WTC11 (cell line): ENCODE results near the gene NPDC1.

Experiments used
- ATF1 ChIP-seq: sonication (generic); formaldehyde crosslinking; IDR thresholded peaks from 2 replicates; pipeline ENCODE4 v1.8.1; 2023; ENCODE audit warnings: mild to moderate bottlenecking, moderate library complexity, missing genetic modification reagents
- CTCF ChIP-seq: fragments of 200-600 bp; IDR thresholded peaks from 2 replicates; pipeline ENCODE4 v1.8.0; 2022; ENCODE audit warnings: antibody characterized with exemption
- NR1H2 ChIP-seq: sonication (generic); formaldehyde crosslinking; IDR thresholded peaks from 2 replicates; pipeline ENCODE4 v1.9.0; 2021; ENCODE audit warnings: mild to moderate bottlenecking, moderate library complexity, missing genetic modification reagents
- TP53 ChIP-seq: sonication (generic); formaldehyde crosslinking; IDR thresholded peaks from 2 replicates; pipeline ENCODE4 v1.8.1; 2023; ENCODE audit warnings: mild to moderate bottlenecking, missing genetic modification reagents
- ZNF121 ChIP-seq: sonication (generic); formaldehyde crosslinking; IDR thresholded peaks from 2 replicates; pipeline ENCODE4 v1.8.0; 2023; ENCODE audit warnings: missing genetic modification reagents
- TF ChIP-seq, protein P1 (sequence below): sonication (generic); formaldehyde crosslinking; IDR thresholded peaks from 2 replicates; pipeline ENCODE4 v1.8.1; 2023; ENCODE audit warnings: mild to moderate bottlenecking, missing genetic modification reagents, borderline replicate concordance
- TF ChIP-seq, protein P2 (sequence below): sonication (generic); formaldehyde crosslinking; IDR thresholded peaks from 2 replicates; pipeline ENCODE4 v1.8.0; 2023; ENCODE audit warnings: mild to moderate bottlenecking, missing genetic modification reagents
- TF ChIP-seq, protein P3 (sequence below): sonication (generic); formaldehyde crosslinking; IDR thresholded peaks from 2 replicates; pipeline ENCODE4 v1.8.1; 2023; ENCODE audit warnings: mild to moderate bottlenecking, missing genetic modification reagents, moderate library complexity
- TF ChIP-seq, protein P4 (sequence below): sonication (generic); formaldehyde crosslinking; IDR thresholded peaks from 2 replicates; pipeline ENCODE4 v1.8.1; 2022; ENCODE audit warnings: low read depth, missing genetic modification reagents, borderline replicate concordance

DNA sequence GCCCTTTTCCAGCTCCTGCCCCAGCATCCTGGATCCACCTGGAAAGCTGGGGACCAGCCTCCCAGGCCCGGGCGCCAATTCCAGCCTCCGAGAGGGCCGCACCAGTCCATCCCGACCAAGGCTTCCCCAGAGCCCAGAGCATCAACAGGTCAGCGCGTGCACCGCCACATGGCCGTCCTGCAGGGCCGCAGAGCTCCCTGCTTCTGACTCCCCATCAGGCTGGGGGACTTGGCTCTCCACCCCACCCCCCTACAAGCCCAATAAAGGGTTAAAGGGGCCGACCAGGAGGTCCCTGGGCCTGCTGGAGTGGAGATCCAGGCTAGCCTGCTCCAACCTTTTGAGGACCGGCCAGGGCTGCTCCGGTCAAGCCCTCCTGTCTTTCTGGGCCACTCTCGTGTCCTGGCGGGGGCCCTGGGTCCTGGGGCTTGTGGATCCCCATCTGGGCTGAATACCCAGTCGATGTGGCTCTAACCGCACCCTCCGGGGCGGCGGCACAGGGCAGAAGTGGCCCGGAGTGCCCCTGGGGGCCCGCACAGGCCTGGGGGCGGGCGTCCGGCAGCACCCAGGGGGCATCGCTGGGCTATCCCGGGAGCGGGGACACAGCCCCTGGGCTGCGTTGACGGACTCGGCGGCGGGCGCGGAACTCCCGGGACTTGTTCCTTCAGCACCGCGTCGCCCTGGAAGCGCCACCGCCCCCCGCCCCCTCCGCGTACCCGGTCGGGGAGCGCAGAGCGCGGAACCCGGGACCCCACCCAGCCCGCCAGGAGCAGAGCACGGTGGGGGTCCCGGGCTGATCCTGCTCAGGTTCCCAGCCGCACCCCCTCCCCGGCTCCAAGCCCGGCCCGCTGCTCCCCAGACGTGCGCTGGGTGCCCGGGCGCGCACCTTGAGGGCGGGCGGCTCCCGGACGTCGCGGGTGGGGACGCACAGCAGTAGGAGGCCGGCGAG lies 7.3 kb upstream of the NPDC1 start:
- TF ChIP-seq ATF1 (CRISPR knock-in tag): no peak
- TF ChIP-seq CTCF: no peak
- TF ChIP-seq, protein P1, sequence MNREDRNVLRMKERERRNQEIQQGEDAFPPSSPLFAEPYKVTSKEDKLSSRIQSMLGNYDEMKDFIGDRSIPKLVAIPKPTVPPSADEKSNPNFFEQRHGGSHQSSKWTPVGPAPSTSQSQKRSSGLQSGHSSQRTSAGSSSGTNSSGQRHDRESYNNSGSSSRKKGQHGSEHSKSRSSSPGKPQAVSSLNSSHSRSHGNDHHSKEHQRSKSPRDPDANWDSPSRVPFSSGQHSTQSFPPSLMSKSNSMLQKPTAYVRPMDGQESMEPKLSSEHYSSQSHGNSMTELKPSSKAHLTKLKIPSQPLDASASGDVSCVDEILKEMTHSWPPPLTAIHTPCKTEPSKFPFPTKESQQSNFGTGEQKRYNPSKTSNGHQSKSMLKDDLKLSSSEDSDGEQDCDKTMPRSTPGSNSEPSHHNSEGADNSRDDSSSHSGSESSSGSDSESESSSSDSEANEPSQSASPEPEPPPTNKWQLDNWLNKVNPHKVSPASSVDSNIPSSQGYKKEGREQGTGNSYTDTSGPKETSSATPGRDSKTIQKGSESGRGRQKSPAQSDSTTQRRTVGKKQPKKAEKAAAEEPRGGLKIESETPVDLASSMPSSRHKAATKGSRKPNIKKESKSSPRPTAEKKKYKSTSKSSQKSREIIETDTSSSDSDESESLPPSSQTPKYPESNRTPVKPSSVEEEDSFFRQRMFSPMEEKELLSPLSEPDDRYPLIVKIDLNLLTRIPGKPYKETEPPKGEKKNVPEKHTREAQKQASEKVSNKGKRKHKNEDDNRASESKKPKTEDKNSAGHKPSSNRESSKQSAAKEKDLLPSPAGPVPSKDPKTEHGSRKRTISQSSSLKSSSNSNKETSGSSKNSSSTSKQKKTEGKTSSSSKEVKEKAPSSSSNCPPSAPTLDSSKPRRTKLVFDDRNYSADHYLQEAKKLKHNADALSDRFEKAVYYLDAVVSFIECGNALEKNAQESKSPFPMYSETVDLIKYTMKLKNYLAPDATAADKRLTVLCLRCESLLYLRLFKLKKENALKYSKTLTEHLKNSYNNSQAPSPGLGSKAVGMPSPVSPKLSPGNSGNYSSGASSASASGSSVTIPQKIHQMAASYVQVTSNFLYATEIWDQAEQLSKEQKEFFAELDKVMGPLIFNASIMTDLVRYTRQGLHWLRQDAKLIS (CRISPR knock-in tag): no peak
- TF ChIP-seq, protein P2, sequence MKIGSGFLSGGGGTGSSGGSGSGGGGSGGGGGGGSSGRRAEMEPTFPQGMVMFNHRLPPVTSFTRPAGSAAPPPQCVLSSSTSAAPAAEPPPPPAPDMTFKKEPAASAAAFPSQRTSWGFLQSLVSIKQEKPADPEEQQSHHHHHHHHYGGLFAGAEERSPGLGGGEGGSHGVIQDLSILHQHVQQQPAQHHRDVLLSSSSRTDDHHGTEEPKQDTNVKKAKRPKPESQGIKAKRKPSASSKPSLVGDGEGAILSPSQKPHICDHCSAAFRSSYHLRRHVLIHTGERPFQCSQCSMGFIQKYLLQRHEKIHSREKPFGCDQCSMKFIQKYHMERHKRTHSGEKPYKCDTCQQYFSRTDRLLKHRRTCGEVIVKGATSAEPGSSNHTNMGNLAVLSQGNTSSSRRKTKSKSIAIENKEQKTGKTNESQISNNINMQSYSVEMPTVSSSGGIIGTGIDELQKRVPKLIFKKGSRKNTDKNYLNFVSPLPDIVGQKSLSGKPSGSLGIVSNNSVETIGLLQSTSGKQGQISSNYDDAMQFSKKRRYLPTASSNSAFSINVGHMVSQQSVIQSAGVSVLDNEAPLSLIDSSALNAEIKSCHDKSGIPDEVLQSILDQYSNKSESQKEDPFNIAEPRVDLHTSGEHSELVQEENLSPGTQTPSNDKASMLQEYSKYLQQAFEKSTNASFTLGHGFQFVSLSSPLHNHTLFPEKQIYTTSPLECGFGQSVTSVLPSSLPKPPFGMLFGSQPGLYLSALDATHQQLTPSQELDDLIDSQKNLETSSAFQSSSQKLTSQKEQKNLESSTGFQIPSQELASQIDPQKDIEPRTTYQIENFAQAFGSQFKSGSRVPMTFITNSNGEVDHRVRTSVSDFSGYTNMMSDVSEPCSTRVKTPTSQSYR (CRISPR knock-in tag): no peak
- TF ChIP-seq TP53: no peak
- TF ChIP-seq ZNF121 (CRISPR knock-in tag): no peak
- no peak for TF ChIP-seq NR1H2 (CRISPR knock-in tag)
- TF ChIP-seq, protein P3, sequence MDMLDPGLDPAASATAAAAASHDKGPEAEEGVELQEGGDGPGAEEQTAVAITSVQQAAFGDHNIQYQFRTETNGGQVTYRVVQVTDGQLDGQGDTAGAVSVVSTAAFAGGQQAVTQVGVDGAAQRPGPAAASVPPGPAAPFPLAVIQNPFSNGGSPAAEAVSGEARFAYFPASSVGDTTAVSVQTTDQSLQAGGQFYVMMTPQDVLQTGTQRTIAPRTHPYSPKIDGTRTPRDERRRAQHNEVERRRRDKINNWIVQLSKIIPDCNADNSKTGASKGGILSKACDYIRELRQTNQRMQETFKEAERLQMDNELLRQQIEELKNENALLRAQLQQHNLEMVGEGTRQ (CRISPR knock-in tag): no peak
- TF ChIP-seq, protein P4, sequence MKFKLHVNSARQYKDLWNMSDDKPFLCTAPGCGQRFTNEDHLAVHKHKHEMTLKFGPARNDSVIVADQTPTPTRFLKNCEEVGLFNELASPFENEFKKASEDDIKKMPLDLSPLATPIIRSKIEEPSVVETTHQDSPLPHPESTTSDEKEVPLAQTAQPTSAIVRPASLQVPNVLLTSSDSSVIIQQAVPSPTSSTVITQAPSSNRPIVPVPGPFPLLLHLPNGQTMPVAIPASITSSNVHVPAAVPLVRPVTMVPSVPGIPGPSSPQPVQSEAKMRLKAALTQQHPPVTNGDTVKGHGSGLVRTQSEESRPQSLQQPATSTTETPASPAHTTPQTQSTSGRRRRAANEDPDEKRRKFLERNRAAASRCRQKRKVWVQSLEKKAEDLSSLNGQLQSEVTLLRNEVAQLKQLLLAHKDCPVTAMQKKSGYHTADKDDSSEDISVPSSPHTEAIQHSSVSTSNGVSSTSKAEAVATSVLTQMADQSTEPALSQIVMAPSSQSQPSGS (CRISPR knock-in tag): no peak
